ENCODE data around the gene SCP2D1. TPM values are rescaled to one million over a fixed set of nuclear protein-coding genes. Genes with fewer than 3 reads are reported as not detected.

SCP2D1 gene
- total RNA-seq (2022): not detected in 2 replicates
- Bru-seq, nascent RNA: percentile 27 among the genes with signal in this experiment
- percentile 22 among the genes with signal in this experiment for BruChase-seq, experiment 1, labeled RNA remaining after a 2-hour chase
- not detected for BruChase-seq, experiment 2, labeled RNA remaining after a 6-hour chase
- long read RNA-seq: 0 reads

DNA sequence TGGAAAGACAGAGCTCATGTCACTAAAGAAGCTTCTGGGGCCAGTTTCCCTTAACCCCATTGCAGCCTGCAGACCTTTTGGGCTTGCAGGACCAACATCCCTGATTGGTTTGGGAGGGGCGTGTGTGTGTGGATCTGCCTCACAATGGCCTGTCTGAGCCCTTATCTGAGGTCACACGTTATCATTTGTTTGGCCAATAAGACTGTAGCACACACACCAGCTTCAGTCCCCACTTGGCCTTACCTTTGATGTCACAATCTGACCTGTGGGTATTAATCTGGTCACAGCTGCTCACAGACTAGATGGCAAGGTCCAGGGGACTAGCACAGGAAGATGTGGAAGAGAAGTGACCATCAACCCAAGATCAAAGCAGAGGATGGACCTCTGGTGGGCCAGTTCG, at the start of gene SCP2D1:
TSS of gene SCP2D1 (plus strand) at position 301 of the 400 bp plus-strand sequence. CDS start at position 334, 33 bp downstream.
- no peak within 1 kb of the TSS for H3K27ac Mint-ChIP-seq (ENCODE audit: unreplicated experiment)
- Histone ChIP-seq H3K4me3 (ENCODE audit: low read depth, low read length) (no peak within 1 kb of the TSS), H3K4me1 (0 out of 2 replicates have a peak, but pooled peaks cover 3% of the 10 kb centered on the region), H3K9me3 (no peaks in the 10 kb centered on the region), H3K36me3 (ENCODE audit: control insufficient read depth, insufficient read depth, low read length) (no peaks in the 10 kb centered on the region), H3K27me3 (replicated peaks; ENCODE audit: control insufficient read depth, insufficient read depth, low read length) (no peaks in the 10 kb centered on the region; the same call in 1 of the 2 replicates)
- no peaks in the 10 kb centered on the region for H3K4me1 Mint-ChIP-seq (ENCODE audit: low read depth, unreplicated experiment)
- H3K27me3 Mint-ChIP-seq (ENCODE audit: insufficient read depth, unreplicated experiment): no peaks in the 10 kb centered on the region
- BruUV-seq (replicated peaks): no TSS peak
- peak; percentile 35 to 50 for DNase-seq
- TF ChIP-seq, protein P1, sequence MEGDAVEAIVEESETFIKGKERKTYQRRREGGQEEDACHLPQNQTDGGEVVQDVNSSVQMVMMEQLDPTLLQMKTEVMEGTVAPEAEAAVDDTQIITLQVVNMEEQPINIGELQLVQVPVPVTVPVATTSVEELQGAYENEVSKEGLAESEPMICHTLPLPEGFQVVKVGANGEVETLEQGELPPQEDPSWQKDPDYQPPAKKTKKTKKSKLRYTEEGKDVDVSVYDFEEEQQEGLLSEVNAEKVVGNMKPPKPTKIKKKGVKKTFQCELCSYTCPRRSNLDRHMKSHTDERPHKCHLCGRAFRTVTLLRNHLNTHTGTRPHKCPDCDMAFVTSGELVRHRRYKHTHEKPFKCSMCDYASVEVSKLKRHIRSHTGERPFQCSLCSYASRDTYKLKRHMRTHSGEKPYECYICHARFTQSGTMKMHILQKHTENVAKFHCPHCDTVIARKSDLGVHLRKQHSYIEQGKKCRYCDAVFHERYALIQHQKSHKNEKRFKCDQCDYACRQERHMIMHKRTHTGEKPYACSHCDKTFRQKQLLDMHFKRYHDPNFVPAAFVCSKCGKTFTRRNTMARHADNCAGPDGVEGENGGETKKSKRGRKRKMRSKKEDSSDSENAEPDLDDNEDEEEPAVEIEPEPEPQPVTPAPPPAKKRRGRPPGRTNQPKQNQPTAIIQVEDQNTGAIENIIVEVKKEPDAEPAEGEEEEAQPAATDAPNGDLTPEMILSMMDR (IDR thresholded peaks at IDR 0.05; ENCODE audit: insufficient read depth in 1 of 2, low read depth in 1 of 2, low read length in 1 of 2, severe bottlenecking in 1 of 2, unreplicated experiment in 1 of 2): no peak
- H3K4me3 Mint-ChIP-seq (ENCODE audit: unreplicated experiment): no peak within 1 kb of the TSS
- no peaks in the 10 kb centered on the region for H3K9me3 Mint-ChIP-seq (ENCODE audit: unreplicated experiment)
- POLR2A ChIA-PET: interaction anchor here (0.6 kb wide), 1 partner anchor 12 kb away, joined by 7 read pairs; no protein-coding TSS in a partner anchor
- H3K36me3 Mint-ChIP-seq (ENCODE audit: insufficient read depth, unreplicated experiment): no peaks in the 10 kb centered on the region
- CTCF ChIA-PET: no interaction called here
- intact Hi-C loops (cut with micrococcal nuclease; ENCODE audit: unreplicated experiment): no loop called here

DNA sequence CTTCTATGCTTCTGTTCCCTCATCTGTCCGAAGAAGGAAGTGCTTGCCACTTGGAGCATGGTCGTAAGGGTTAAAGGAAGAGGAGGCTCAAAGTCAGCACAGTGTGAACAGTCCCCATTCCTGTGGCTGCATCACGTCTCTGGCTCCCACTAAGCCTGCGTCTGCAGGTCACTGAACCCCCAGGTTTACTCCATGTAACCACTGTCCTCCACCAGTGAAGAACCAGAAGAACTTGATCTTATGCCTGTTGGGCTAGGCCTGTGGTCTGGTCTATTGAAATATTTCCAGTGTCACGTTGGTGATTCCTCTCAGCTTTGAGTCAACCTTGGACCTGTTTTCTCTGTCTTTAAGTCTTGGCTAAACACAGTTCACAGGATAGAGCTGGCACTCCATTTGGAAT, 45.9 kb upstream of the SCP2D1 start:
- no peaks in the 10 kb centered on the region for H3K9me3 Mint-ChIP-seq (ENCODE audit: unreplicated experiment)
- intact Hi-C loops (cut with micrococcal nuclease; ENCODE audit: unreplicated experiment): no loop called here
- TF ChIP-seq, protein P1 (IDR thresholded peaks at IDR 0.05; ENCODE audit: insufficient read depth in 1 of 2, low read depth in 1 of 2, low read length in 1 of 2, severe bottlenecking in 1 of 2, unreplicated experiment in 1 of 2): no peak
- Histone ChIP-seq H3K4me3 (ENCODE audit: low read depth, low read length) (no peak overlapping the region), H3K27me3 (replicated peaks; ENCODE audit: control insufficient read depth, insufficient read depth, low read length) (no peaks in the 10 kb centered on the region), H3K9me3 (no peaks in the 10 kb centered on the region), H3K4me1 (no peaks in the 10 kb centered on the region), H3K36me3 (ENCODE audit: control insufficient read depth, insufficient read depth, low read length) (no peaks in the 10 kb centered on the region)
- no peak for DNase-seq
- no peak overlapping the region for H3K4me3 Mint-ChIP-seq (ENCODE audit: unreplicated experiment)
- no peaks in the 10 kb centered on the region for H3K4me1 Mint-ChIP-seq (ENCODE audit: low read depth, unreplicated experiment)
- CTCF ChIA-PET: no interaction called here
- no TSS peak for BruUV-seq (replicated peaks)
- no peaks in the 10 kb centered on the region for H3K27me3 Mint-ChIP-seq (ENCODE audit: insufficient read depth, unreplicated experiment)
- POLR2A ChIA-PET: no interaction called here
- H3K27ac Mint-ChIP-seq (ENCODE audit: unreplicated experiment): no peak overlapping the region
- peaks cover 4% of the 10 kb centered on the region for H3K36me3 Mint-ChIP-seq (ENCODE audit: insufficient read depth, unreplicated experiment)

DNA sequence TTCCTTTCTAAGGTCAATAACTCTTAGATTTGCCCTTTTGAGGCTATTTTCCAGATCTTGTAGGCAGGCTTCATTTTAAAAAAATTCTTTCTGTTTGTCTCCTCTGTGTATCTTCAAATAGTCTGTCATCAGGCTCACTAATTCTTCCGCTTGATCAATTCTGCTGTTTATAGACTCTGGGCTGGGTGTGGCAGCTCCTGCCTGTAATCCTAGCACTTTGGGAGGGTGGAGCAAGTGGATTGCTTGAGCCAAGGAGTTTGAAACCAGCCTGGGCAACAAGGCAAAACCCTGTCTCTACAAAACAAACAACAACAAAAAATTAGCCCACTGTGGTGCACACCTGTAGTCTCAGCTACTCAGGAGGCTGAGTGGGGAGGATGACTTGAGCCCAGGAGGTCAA, 40.0 kb upstream of the SCP2D1 start:
- H3K27me3 Mint-ChIP-seq (ENCODE audit: insufficient read depth, unreplicated experiment): peaks cover 4% of the 10 kb centered on the region
- no peak overlapping the region for H3K4me3 Mint-ChIP-seq (ENCODE audit: unreplicated experiment)
- DNase-seq: no peak

More for the DNA sequence above, 40.0 kb upstream of the SCP2D1 start:
- Histone ChIP-seq H3K9me3 (no peaks in the 10 kb centered on the region), H3K36me3 (ENCODE audit: control insufficient read depth, insufficient read depth, low read length) (no peaks in the 10 kb centered on the region), H3K4me3 (ENCODE audit: low read depth, low read length) (no peak overlapping the region), H3K27me3 (replicated peaks; ENCODE audit: control insufficient read depth, insufficient read depth, low read length) (no peaks in the 10 kb centered on the region), H3K4me1 (no peaks in the 10 kb centered on the region)
- intact Hi-C loops (cut with micrococcal nuclease; ENCODE audit: unreplicated experiment): no loop called here
- Mint-ChIP-seq H3K27ac (ENCODE audit: unreplicated experiment) (no peak overlapping the region), H3K36me3 (ENCODE audit: insufficient read depth, unreplicated experiment) (peaks cover 4% of the 10 kb centered on the region), H3K4me1 (ENCODE audit: low read depth, unreplicated experiment) (no peaks in the 10 kb centered on the region), H3K9me3 (ENCODE audit: unreplicated experiment) (no peaks in the 10 kb centered on the region)
- BruUV-seq (replicated peaks): no TSS peak
- CTCF ChIA-PET: no interaction called here
- POLR2A ChIA-PET: no interaction called here
- TF ChIP-seq, protein P1 (IDR thresholded peaks at IDR 0.05; ENCODE audit: insufficient read depth in 1 of 2, low read depth in 1 of 2, low read length in 1 of 2, severe bottlenecking in 1 of 2, unreplicated experiment in 1 of 2): no peak

All from Caco-2 (cell line).